Fibroblast of pulmonary artery (primary cell): ENCODE results near the gene CHTF8.
A peak's percentile ranks its signal among the peaks of the same experiment; 100 is the strongest.
"Not testable (repeated sequence)": the region's sequence is repeated elsewhere in the genome, so short reads cannot be mapped to it uniquely, and the experiment has no call there.

ENCODE experiments used
- DNase-seq: peaks from one replicate; pipeline ENCODE4 v3.0.0-alpha.2; 2010; ENCODE audit warnings: low read depth
- H3K4me3 ChIP-seq: replicated peaks from 2 replicates; pipeline ENCODE4 v1.5.1; 2011; ENCODE audit warnings: low read depth, mild to moderate bottlenecking, control low read depth, low read length, moderate library complexity
- CTCF ChIP-seq: IDR thresholded peaks from 2 replicates; pipeline ENCODE4 v1.5.1; 2011; ENCODE audit warnings: mild to moderate bottlenecking, control low read depth, low read length, inconsistent platforms; ENCODE audit errors: missing control alignments

The CHTF8 gene

GRCh38 chr16:69157196-69157595 is 24.8 kb upstream of the CHTF8 start:
- no peak overlapping the region for H3K4me3 ChIP-seq
- no peak for DNase-seq
- no peak for TF ChIP-seq CTCF

GRCh38 chr16:69150146-69150865 is 17.9 kb upstream of the CHTF8 start:
- no peak overlapping the region for H3K4me3 ChIP-seq
- peak; percentile 86 for TF ChIP-seq CTCF
- DNase-seq = peak; percentile 90

DNA sequence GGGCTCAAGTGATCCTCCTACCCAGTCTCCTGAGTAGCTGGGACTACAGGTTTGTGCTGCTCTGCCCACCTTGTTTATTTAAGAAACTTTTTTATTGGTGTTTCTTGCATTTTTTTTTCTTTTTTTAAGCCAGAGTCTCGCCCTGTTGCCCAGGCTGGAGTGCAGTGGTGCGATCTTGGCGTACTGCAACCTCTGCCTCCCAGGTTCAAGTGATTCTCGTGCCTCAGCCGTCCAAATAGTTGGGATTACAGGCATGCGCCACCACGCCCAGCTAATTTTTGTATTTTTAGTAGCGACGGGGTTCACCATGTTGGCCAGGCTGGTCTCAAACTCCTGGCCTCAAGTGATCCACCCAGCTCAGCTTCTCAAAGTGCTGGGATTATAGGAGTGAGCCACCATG is 17.2 kb upstream of the CHTF8 start:
- DNase-seq, H3K4me3 ChIP-seq: not testable (repeated sequence)

GRCh38 chr16:69145658-69146057 is 13.3 kb upstream of the CHTF8 start:
- DNase-seq = peak; percentile 39
- no peak overlapping the region for H3K4me3 ChIP-seq

DNA sequence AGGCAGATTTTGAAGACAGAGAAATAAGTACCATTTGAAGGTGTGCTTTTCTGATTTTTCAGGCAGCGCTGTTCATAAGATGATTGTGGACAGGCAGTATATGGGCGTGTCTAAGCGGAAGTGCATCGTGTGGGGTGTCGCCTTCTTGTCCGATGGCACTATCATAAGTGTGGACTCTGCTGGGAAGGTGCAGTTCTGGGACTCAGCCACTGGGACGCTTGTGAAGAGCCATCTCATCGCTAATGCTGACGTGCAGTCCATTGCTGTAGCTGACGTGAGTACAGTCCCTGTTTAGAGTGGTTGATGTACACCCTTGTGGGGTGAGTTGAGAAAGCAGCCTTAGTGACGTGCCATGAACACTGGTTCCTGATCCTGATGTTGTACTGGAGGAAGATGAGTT is 10.7 kb upstream of the CHTF8 start:
- TF ChIP-seq CTCF = no peak
- DNase-seq = peak; percentile 10
- H3K4me3 ChIP-seq = no peak overlapping the region

More at GRCh38 chr16:69145658-69146057, 13.3 kb upstream of the CHTF8 start:
- TF ChIP-seq CTCF = no peak

- H3K4me3 ChIP-seq = no peak overlapping the region
- DNase-seq = no peak
- TF ChIP-seq CTCF = no peak
Measured at GRCh38 chr16:69141936-69142335, 9.5 kb upstream of the CHTF8 start.

GRCh38 chr16:69141014-69141413 is 8.6 kb upstream of the CHTF8 start:
- H3K4me3 ChIP-seq = no peak overlapping the region
- TF ChIP-seq CTCF = no peak
- DNase-seq = no peak

DNA sequence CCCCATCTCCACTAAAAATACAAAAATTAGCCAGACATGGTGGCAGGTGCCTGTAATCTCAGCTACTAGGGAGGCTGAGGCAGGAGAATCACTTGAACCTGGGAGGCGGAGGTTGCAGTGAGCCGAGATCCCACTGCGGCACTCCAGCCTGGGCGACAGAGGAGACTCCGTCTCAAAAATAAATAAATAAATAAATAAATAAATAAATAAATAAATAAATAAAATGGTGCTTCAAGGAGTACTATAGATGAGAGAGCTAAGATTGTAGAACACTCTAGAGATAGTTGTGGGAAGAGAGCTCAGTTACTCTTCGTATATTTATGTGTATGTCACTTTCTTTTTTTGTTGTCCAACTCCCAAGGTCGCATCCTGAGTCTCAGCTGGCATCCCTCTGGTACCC is 7.1 kb upstream of the CHTF8 start:
- DNase-seq, H3K4me3 ChIP-seq: not testable (repeated sequence)
